NCI-H146 (cell line): ENCODE measurements around the gene TENM4.
A peak's percentile ranks its signal among the peaks of the same experiment; 100 is the strongest.

Source experiments
- DNase-seq: peaks from one replicate; lab custom pipeline; 2025; lab: John Stamatoyannopoulos, UW

The TENM4 gene

DNA sequence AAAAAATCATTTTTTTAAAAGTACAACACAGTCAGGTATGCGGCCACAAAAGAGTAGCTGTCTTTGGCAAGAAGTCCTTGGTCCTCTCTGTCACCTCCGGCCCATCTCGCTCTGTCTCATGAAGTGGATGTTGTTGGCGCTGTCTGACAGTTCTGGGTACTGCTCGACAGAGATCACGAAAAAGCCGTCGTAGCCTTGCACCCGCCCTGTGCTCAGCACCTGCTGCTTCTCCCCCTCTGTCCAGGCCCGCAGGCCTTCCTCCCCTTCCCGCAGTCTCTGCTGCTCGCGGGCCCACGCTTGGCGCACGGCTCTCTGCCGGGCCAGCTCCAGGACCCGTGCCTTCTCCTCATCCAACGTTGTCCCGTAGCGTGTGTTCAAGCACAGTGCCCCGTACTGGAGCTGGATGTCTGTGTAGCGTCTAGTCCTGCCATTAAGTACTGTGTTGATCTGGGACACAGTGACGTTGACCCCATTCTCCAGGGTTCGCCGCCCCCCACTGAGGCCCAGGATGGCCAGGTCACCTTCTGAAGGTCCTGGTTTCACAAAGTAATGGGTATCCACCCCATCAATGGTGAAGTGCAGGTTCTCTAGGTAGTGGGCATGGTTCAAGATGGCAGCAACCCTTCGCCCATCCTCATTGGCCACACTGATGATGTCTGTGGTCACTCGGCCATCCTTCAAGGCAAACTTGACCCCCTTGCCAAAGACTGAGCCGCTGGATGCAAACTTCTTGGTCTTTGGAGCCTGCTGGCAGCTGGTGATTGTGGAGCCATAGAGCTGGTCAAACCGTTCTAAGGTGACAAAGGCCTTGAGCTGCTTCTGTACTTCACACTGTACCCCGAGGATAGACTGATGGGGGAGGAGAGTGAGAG lies 782.6 kb downstream of the TENM4 start:
- DNase-seq = no peak

DNA sequence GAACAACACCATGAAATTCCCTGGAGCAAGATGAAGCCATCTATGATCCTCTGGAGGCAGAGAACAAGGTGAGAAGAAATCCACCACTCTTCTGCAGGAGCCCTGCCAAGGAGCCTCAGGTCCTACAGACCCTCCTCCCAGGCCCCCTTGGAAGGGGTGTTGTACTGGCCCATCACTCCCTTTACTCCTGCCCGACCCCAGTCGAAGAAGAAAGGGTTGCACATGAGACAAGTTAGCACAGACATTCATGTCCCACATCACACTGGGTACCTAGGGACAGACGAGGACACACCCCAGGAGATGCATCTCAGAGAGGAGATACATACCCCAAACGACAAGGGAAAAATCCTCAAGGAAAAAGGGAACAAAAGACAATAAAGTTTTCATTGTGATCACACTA lies 783.4 kb downstream of the TENM4 start:
- DNase-seq = no peak

GRCh38 chr11:78656984-78657383 lies 783.8 kb downstream of the TENM4 start:
- DNase-seq = no peak

GRCh38 chr11:78656327-78656726 lies 784.5 kb downstream of the TENM4 start:
- no peak for DNase-seq

- no peak for DNase-seq
Measured at GRCh38 chr11:78655561-78655960, 785.3 kb downstream of the TENM4 start.

GRCh38 chr11:78654866-78655265 lies 786.0 kb downstream of the TENM4 start:
- DNase-seq = no peak

- peak; percentile 44 for DNase-seq
Measured at GRCh38 chr11:78654071-78654470, 786.8 kb downstream of the TENM4 start.

DNA sequence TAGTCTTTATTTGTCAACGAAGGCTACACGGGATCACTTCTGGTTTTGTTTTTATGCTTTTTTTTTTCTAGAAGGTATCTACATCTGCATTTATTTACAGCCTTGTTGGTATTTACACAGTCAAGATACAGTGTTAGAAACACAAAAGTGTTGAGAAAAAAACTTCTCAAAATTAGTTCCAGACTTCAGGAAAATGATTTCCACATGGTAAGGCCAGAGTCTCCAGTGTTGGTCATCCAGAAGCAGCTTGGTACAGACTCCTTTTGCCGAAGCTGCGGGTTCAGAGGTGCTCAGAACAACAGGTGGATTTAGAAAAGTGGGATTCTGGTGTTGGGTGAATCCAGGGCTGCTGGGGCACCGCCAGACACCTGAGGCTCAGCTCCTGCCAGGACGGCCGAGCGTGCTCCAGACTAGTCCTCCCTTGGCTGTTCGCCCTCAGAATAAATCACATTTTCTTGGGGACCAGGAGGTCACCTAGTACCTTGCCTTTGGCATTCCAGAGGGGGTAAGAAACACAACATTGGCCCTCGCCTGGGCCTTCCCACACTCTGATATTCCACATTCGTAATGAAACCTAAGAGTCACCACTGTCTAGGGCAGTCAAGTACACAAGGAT lies 787.4 kb downstream of the TENM4 start:
- DNase-seq = no peak

GRCh38 chr11:78652843-78653239 lies 788.0 kb downstream of the TENM4 start:
- no peak for DNase-seq

DNA sequence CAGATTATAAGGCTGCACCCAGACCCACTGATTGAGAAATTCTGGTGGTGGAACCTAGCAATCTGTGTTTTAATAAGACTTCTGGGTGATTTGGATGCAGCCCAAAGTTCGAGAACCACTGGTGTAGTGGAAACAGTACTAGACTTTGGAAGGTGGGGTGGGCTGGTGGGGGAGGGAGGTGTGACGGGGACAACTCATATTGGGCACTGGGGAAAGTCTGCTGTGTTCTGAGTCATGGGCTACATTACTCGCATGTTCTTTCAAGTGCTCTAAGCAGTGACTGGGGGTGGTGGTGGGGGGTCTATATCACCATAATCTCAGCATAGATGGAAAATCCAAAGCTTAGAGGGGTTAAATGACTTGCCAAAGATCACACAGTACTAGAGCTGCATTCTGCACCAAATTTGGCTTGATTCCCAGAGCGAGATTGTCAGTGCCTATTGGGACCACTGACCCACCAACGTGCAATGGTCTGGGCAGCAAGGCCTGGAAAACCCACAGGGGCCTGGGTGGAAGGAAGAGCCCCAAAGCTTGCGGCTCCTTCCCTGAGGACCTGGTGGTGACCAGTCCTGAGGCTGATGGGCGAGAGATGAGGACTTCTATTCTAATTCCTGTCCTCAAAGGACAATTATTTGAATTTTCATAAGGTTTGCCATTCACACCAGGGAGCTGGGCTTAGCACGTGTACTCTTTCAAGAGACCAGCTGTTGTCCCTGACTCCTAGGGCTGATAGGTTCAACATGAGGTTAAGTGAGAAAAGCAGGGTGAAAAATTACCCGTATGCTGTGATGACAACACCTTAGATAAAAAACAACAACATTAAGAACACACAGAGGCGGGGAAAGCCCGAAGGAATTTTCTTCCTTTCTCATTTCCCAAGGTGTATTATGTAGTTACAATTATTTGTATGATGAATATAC lies 788.6 kb downstream of the TENM4 start:
- DNase-seq = peak; percentile 58

GRCh38 chr11:78651136-78651775 lies 789.6 kb downstream of the TENM4 start:
- no peak for DNase-seq

DNA sequence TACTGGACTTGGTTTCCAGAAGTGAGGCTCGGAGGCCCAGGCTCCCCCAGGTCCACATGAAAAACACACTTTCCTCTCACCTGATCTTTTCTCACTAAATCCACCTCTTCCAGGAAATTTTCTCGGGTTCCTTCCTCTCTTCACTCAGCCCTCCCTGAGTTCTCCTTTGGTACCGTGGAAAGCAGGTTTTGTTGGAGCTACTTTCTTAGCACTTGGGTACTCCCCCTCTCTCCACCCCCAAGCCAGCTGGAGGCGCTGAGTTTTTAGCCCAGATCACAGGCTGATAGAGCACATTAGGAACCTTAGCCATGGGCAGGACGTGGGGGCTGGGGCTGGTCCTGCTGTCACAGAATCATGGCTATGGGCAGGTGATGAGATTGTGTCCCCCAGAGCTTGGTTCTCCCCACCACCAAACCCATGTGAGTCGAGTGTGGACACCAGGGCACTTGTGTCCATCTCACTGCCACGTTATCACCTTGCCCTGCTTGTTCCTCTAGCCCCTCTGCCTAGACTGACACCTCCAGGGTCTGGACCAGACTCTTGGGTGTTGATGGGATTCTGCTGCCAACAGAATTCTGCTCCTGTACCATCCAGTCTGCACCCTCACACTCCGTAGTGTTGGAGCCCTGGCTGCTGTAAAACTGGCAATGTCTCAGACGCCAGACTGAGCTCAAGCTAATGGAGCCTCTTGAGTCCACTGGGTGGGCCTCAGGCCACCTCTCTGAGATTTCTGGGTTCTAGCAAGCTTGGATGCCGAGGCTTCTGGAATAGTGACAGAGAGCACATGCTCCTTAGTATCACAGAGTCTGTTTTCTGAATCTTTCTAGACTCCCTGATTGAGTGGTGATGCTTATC lies 791.2 kb downstream of the TENM4 start:
- no peak for DNase-seq

DNA sequence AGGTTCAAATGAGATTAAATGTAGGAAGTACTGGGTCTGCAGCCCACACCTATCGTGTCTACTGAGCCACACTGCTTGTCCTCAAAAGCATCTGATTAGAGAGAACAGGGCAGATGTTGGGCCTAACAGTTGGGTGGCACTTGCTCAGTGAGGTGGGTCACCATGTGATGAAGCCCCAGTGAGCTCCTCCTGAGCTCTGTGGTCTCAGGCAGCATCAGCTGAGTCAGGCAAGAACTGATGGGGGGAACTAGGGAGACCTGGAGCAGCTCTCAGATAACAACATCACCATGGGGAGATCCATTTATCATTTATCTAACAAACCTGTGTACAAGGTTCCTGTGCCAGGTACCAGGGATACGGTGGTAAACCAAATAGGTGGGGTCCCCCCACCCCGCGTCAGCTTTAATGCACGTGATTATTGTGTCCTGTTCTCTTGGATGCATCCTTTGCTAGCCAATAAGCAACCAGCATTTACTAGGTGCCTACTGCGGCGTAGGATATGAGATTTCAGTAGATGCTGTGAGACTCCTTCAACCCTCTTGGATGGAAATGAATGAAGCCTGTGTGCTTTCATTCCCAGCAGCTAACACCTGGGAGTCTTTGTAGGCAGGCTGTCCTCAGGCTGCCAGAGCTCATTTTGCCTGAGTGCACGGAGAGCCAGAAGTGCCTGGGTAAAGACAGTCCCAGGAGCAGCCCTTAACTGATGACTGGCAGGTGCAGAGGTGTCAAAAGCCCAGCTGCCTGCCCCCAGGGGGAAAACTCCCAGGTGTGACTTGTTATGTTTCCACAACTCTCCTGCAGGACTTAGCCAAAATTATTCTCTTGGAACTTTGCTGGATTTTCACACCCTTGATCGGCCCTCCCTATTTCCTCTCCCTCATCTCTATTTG lies 792.6 kb downstream of the TENM4 start:
- peak; percentile 90 for DNase-seq

- no peak for DNase-seq
Measured at GRCh38 chr11:78647266-78647915, 793.4 kb downstream of the TENM4 start.

DNA sequence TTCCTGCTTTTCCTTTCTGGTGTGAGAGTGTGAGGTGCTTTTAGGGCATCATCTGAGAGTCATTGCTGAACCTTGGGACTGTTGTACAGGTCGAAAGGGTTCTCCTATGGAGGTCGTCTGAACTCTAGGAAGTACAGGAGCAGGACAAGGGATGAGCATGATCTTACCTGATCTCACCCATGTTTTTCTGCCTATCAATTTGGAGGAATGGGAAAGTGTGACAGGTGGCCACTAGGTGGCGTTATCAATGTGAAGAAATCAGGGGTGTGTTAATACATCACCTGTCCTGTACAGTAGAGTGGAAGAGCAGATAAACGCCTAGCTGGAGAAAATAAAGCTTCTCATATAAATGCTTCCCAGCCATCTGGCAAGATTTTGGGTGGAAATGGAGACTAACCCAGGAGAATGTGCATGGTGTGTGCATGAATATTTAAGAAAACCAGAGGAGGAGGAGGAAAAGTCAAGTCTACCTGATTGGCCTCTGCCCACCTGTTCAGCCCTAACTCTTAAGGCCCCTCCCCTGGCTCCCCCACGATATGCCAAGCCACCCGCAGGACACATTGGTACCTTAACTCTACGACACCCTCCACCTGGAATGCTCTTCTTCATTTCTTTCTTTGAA lies 794.2 kb downstream of the TENM4 start:
- peak; percentile 82 for DNase-seq

GRCh38 chr11:78645226-78646202 lies 795.3 kb downstream of the TENM4 start:
- DNase-seq = peak; percentile 56

- DNase-seq = no peak
Measured at GRCh38 chr11:78643676-78644056, 797.2 kb downstream of the TENM4 start.
